ENCODE data around the gene CTNNB1.

Gene CTNNB1

DNA sequence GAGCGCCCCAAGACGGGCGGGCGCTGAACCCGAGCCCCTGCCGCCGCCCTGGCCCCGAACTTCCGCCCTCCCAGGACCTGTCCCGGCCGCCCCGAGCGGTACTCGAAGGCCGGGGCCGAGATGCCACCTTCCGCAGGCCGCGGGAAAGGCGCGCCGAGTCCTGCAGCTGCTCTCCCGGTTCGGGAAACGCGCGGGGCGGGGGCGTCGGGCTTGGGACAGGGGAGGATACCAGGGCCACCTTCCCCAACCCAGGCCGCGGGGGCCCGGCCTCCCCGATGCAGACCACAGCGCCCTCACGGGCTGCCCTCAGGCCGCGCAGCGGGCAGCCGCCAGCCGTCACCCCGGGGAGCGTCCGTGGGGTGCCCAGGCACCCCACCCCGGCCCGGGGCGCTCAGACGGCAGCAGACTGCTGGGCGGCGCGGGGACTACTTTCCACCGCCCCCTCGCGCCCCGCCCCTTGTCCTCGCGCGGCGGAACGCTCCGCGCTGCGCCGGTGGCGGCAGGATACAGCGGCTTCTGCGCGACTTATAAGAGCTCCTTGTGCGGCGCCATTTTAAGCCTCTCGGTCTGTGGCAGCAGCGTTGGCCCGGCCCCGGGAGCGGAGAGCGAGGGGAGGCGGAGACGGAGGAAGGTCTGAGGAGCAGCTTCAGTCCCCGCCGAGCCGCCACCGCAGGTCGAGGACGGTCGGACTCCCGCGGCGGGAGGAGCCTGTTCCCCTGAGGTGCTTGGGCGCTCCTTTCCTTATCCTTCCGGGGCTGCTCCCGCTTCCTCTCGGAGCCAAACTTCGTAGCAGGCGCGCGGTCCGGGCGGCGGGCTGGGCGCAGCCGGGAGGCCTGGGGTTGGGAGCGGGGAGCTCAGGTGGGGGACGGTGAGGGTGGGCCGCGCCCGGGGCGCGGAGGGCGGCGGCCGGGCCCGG lies at the start of gene CTNNB1:
TSS of gene CTNNB1 (plus strand) at position 556 of the 916 bp plus-strand sequence. CDS start 24,564 bp downstream, outside the sequence.
- peak; percentile 28 to 46 for DNase-seq

- DNase-seq, result no peak
These were observed 43.5 kb upstream of the CTNNB1 start for GRCh38 chr3:41155834-41156233.

- no peak for DNase-seq
These were observed 40.4 kb upstream of the CTNNB1 start for GRCh38 chr3:41158947-41159346.

DNA sequence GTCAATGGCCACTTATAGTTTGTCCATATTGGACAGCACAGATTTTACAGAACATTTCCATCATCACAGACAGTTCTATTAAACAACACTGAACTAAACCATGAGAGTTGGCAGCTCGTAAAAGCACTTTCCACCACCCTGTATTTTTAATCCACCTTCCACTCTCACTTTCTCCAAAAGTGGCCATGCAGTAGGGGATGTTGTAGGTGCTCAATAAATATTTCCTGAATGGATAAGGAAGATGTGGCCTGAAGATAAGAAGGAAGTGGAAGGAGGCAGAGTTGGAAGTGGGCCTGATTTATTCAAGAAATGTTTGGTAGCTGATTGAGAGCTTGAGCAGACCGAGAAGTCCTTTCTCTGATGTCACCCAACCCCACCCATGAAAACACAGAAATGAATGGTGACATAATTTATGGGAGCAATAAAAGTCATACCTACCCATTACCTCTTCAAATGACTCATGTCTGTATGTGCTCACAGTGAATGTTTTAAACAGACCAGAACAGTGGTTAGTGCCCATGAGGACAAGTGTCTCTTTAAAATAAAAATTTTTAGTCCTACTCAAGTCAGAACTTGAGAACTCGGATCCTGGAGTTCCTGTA lies 39.6 kb upstream of the CTNNB1 start:
- no peak for DNase-seq

DNA sequence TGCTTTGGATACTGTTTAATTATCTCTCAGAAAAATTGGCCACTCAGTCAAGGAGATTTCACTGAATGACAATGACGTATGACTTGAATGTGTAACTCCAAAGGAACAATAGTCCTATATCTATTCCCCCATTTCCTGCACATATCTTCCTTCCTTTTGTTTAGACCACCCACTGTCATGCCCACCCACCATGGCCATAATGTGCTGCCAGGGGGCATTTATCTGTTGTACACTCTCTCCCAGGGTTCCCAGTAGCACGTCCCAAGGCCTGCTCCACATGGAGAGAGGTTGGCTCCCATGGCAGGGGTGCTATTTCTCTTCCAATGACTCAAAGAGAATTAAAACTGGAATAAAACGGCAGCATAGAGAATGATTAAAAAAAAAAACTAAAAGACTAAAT lies 36.8 kb upstream of the CTNNB1 start:
- DNase-seq, result no peak

DNA sequence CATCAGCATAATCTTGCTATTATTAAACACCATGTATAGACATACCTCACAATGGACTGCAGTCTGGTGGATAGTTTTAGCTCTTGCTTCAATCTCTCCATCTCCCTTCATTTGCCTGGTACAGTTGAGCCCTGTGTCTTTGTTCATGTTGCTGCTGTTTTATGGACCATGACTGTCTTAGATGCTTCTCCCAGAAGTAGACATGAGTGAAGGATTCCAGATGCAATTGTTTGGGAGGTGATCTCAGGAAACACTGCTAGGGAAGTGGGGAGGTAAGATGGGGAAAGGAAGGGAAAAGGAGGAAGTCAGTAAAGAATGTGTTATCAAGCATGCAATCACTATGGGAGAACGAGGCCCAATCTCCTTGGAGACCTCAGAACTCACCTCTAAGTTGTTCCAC lies 36.3 kb upstream of the CTNNB1 start:
- no peak for DNase-seq

GRCh38 chr3:41163421-41163820 lies 35.9 kb upstream of the CTNNB1 start:
- no peak for DNase-seq

GRCh38 chr3:41164777-41165176 lies 34.5 kb upstream of the CTNNB1 start:
- no peak for DNase-seq

DNA sequence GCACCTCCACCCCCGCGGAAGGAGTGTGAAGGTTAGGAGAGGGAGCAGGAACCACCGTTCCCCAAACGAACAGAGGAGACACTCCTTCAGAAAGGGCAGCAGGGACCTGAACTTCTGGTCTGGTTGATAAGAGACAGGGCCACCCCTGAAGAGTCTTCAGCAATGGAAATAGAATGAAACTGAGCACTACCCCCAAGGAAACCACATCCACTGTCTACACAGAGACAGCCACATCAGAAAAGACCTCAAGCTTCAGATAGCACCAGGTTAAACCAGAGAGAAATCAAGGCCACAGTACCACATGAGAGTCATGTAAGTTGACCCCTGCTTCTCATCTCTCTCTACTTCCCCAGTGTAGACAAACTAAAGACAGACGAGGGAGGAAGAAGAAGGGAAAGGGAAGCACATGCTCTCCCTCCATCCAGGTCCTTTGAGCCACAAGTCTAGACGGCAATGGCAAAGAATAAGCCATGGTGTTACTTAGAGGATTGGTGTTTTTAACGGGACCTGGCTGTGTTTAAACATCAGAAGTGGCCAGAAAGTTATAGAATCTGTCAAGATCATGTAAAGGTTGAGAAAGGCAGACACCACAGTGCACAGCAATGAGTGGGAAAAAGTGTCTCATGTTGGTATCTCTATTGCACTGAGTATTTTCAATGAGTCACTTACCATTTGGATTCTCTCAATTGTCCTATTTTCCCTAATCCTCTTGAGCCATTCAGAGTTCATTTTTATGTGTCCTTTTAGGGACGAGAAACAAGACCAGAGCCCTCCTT lies 31.4 kb upstream of the CTNNB1 start:
- DNase-seq, result no peak

DNA sequence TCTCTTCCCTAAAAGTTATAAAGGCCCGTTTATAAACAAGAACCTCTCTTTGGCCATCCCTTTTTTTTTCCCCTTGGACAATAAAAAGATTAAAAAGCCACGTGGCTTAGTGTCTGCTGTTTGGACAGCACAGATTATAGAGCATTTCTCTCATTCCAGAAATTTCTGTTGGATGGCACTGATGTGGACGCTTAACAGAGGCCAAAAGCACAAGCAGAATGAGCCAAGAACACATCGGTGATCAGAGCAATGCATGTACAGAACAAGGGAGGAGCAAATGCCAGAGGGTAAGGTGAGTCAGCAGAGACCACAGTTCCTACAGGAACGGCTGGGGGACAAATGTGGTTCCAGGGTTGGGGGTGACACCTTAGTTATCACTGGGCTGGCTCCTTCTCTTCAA lies 30.3 kb upstream of the CTNNB1 start:
- no peak for DNase-seq

GRCh38 chr3:41173926-41174885 lies 25.1 kb upstream of the CTNNB1 start:
- no peak for DNase-seq

- DNase-seq, result no peak
These were observed 23.9 kb upstream of the CTNNB1 start for GRCh38 chr3:41175365-41175764.

DNA sequence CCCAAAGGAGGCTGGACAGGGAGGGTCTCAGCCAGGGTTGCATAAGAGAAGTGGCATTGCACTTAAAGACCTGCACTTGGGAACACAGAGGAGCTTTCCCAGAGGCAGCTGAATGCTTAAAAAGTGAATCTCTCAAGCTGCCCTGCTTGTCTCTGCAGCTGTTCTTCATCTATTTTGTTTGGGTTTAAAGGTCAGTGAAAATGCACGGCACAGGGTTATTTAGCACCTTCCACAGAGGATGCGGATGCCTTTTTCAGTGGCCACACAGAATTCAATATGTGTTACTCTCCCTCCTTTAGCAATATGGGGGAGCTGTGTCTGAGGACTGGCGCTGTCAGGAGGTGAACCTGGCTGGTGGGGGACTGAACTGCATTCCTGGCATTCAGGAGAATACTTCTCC lies 22.7 kb upstream of the CTNNB1 start:
- DNase-seq, result no peak

DNA sequence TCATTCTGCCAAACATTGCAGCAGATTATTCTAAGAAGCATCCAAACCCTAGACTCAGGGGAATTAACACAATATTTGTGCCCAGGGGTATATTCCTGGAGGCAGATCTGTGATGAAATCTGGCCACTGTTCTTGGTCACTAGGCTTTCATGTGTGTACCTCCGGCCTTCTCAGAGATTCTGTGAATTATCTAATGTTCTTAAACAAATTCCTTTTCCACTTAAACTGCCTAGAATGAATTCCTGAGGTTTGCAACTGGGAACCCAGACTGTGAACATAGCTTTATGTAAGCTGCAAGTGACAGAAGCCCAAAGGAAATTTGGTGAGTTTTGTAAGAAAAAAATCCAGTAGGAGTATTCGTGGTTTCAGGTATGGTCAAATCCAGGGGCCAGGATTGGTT lies 20.7 kb upstream of the CTNNB1 start:
- no peak for DNase-seq

- no peak for DNase-seq
These were observed 18.9 kb upstream of the CTNNB1 start for GRCh38 chr3:41180396-41180795.

- DNase-seq, result no peak
These were observed 16.7 kb upstream of the CTNNB1 start for GRCh38 chr3:41182504-41183059.

DNA sequence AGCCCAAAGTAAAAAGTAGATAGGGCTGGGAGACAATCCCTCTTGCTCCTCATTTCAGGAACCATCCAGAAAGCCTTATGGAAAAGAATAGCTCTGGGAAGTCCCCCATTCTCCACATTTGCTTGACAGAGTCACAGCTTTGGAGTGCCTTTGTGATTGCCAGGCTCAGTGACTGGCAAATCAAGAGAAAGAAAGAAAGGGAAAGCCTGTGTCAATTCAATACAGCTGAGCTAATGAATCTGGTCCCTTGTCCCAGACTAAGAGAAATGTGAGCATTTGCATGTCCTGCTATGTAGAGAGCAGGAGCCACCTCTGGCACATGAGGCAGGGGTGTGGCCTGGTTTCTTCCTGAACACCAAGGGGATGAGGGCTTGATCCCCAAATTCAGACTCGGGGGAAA lies 14.9 kb upstream of the CTNNB1 start:
- DNase-seq, result no peak

DNA sequence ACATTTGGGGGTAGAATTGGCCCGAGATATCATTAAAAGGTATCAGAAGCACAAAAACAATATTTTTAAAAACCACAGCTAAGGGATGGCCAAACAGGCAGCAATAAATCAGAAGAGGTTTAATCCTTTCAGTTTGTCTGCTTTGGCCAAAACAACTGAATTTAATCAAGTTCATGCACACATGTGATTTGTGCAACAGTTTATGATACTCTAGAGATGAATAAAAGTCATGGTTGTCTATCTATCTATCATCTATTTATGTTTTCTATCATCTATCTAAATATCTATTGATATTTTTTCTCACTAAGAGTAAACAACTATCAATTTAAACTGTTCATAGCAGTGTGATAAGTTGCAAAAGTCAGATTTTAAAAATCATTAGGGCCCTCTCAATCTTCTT lies 13.0 kb upstream of the CTNNB1 start:
- no peak for DNase-seq

GRCh38 chr3:41188306-41188705 lies 11.0 kb upstream of the CTNNB1 start:
- no peak for DNase-seq

DNA sequence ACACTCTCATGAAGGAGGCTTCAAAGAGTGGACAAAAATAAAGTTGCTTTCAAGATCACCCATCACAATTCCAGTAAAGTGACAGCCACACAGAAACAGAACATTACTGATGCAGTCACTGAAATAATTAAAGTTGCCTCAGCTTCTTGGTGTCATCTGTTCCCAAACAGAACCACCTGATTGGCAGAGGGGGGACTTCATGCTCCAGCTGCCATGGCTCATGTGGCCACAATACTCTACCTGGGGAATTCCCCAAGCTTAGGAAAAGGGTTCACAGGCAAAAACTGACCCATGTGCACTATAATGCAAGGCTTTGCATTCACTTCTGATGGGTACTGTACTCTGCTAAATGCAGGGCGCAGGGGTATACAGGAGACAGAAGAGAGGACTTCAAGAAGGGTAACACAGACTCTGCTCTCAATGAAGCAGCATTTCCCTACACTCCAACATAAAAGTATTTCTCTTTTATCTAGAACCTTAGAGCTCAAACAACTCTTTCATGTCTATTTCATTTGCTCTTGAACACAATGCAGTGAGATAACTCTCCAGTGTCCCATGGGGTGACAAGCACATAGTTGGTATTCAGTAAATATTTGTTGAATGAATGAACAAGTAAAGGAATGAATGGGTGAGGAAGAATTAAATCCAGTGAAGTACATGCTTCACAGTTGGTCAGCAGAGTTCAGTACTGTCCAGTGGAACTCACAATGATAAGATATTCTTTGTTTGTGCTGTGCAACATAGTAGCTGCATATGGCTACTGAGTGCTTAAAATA lies 8.6 kb upstream of the CTNNB1 start:
- DNase-seq, result no peak

DNA sequence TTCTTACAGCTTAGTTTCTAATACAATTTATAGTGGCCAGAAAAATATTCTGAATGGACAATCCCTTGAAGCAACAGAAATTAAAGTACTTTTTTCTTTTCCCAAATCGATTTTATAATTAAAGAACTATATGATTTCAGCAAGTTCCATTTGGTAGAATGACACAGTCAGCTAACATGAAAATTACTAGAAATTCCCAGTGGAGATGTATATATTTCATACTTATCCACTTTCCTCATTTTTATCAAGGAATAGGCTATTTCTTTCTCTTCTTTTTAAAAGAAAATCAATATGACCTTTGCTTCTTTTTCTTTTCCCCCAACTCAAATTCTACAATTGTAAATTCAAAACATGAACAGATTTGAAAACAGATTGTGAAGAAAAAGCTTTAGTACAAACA lies 6.4 kb upstream of the CTNNB1 start:
- no peak for DNase-seq

All from cerebellar nuclear complex (tissue), 1 donor.